Cardiac fibroblast (primary cell): Measurements from ENCODE around the gene CPNE8.

Experiments used
- DNase-seq, 2 donors: peaks; one replicate each; pipeline versions ENCODE4 v3.0.0 to v3.0.0-alpha.2; 2010; ENCODE audit warnings: low read depth in 2 of 2
- H3K4me3 ChIP-seq, 2 donors: replicated peaks in 1 of 2; 1 replicate in 1 of 2; 2 replicates in 1 of 2; pipeline ENCODE4 v1.5.1; 2011; ENCODE audit warnings: low read depth in 2 of 2, low read length in 2 of 2, mild to moderate bottlenecking in 2 of 2, moderate library complexity in 1 of 2
- TF ChIP-seq, protein P1 (sequence below): IDR thresholded peaks from one replicate; pipeline ENCODE4 v1.5.1; 2011; ENCODE audit warnings: low read depth, mild to moderate bottlenecking, low read length, inconsistent platforms

Gene CPNE8

DNA sequence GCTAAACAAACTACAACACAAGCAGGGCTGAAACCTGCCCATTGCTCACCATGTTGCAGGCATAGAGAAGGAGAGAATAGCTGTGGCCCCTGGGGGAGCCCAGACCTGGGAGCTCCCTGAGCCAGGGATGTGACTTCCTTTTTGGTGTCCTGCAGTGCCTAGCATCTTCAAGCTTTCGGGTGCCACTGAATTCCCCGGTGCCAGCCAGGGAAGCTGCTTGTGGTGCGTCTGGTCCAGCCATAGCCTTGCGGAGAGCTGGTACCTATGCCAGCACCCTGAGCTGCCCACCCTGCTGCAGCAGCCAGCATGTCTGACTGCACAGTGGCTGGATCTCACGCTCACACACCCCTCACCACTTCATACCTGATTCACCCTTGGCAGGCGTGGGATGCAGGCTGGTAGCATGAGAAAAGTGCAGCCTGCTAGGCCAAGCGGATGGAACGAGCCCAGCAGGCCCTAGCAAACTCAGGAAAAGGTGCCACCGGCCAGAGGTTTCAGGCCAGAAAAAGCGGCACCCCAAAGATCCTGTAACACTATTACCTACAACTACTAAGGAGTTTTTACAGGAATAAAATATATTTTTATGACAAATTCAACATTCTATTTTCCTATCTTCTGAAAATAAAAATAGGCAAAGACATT lies 183.7 kb downstream of the CPNE8 start:
- no peak overlapping the region for H3K4me3 ChIP-seq
- DNase-seq, result no peak
- TF ChIP-seq, protein P1, sequence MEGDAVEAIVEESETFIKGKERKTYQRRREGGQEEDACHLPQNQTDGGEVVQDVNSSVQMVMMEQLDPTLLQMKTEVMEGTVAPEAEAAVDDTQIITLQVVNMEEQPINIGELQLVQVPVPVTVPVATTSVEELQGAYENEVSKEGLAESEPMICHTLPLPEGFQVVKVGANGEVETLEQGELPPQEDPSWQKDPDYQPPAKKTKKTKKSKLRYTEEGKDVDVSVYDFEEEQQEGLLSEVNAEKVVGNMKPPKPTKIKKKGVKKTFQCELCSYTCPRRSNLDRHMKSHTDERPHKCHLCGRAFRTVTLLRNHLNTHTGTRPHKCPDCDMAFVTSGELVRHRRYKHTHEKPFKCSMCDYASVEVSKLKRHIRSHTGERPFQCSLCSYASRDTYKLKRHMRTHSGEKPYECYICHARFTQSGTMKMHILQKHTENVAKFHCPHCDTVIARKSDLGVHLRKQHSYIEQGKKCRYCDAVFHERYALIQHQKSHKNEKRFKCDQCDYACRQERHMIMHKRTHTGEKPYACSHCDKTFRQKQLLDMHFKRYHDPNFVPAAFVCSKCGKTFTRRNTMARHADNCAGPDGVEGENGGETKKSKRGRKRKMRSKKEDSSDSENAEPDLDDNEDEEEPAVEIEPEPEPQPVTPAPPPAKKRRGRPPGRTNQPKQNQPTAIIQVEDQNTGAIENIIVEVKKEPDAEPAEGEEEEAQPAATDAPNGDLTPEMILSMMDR, result no peak

DNA sequence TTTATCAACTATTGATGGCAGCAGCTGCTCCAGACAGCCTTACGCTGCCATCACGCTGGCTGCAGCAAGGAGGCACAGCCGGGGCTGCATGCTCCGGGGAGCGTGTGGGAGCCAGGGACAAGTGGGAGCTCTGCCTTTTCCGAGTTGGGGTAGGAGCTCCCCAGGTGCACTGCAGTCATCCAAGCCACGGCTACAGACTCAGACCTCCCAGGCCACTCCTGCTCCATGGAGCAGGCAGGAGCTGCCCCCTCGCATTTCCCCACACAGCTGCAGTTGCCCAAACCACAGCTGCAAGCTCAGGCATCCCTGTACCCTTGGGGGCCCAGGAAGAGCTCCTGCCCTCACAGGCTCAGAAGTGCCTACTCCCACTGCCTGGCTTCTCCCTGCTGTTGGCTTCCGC lies 184.7 kb downstream of the CPNE8 start:
- TF ChIP-seq, protein P1, result no peak
- no peak for DNase-seq
- H3K4me3 ChIP-seq, result no peak overlapping the region

DNA sequence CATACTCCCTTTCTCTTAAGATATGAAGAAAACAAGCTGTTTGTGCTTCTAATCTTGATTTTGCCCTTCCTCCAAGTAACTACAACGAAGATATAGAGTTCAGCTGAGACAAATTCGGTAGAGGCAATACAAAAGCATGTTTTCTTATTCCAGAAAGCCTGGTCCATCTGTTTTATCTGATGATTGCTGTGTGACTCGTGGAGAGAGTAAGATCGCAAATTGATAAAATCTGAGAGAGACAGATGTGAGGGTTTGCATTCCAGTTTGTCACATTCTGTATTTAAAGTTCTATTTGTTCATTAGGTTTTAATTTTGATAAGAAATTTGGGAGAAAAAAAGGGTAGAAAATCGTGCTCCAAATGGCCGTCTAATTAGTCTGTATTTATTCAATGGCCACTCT lies 192.1 kb downstream of the CPNE8 start:
- TF ChIP-seq, protein P1, result no peak
- DNase-seq, result no peak
- H3K4me3 ChIP-seq, result no peak overlapping the region

DNA sequence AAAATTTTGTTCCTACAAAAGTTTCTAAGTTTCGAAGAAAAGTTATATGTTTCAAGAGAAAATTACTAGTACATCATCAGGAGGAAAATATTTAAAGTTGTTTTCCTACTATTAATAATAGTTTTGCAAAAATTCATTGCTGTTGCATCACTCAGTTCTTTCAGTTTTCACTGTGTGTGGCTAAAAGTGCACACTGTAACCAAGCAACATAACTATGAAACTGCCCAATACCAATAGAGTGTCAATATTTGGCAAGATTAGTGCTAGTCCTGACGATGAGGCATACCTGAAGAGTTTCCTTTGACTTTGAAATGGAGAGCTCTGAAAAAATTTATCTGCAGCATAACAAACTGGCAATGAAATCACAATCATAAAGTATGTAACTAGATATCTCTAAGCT lies 194.3 kb downstream of the CPNE8 start:
- H3K4me3 ChIP-seq, result no peak overlapping the region
- peak; percentile 18 to 32 for DNase-seq
- TF ChIP-seq, protein P1, result no peak

DNA sequence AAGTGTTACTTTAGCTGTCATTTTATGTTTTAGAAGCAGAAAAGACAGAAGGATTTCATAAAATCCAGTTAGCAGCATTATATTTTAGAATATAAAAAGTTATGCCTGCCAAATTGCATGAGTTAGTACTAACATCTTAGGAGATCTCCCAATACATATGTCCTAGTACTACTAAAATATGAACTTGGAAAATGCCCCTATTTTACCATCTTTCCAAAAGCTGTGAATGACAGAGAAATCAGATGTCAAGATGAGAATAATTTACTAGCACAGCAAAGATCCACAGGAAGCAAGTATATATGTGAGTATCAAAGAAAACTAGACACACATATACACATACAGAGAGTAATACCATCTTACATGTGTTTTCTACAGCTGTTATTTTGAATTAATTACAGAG lies 196.9 kb downstream of the CPNE8 start:
- TF ChIP-seq, protein P1, result no peak
- DNase-seq, result no peak
- H3K4me3 ChIP-seq, result no peak overlapping the region

DNA sequence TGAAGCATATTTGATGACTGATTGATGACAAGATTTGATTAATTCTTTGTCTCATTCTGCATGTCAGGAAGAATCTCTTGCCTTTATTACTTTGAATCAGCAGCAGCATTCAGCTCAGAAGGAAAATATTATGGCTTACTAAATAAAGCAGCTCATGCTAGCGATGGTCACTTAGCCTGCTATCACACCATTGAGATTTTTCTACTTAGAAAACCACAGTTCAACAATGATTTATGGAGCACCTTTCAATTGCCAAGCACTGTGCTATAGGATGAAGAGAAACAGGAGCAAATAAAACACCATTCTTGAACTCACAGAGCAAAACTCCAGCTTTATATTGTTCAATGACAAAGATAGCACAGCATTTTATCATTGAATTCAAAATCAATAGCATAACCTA lies 197.7 kb downstream of the CPNE8 start:
- TF ChIP-seq, protein P1, result no peak
- no peak for DNase-seq
- no peak overlapping the region for H3K4me3 ChIP-seq

DNA sequence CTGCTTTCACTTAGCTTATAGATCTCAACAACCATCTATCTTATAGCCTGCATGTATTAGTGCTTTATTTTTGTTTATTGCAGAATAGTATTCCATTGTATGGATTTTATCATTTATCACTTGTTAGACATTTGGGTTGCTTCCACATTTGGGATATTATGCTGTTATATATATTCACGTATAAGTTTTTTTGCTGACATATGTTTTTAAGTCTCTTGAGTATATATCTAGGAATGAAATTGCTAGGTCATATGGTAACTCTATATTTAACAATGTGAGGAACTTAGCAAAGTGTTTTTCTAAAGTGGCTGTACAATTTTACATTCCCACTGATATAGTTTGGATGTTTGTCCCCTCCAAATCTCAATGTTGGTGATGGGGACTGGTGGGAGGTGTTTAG lies 208.1 kb downstream of the CPNE8 start:
- no peak for DNase-seq
- TF ChIP-seq, protein P1, result no peak
- H3K4me3 ChIP-seq, result no peak overlapping the region
